ENCODE data around the gene ZNF398.

DNA sequence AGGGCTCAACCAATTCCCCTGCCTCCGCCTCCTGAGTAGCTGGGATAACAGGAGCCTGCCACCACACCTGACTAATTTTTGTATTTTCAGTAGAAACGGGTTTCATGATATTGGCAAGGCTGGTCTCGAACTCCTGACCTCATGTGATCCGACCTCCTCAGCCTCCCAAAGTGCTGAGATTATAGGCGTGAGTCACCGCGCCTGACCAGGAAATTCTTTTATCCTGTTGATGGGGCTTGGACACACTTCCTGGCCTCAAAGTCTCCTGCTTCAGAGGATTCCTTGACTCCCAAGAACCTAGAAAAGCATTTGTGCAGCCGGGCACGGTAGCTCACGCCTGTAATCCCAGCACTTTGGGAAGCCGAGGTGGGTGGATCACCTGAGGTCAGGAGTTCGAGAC is 37.3 kb upstream of the ZNF398 start:
- TF ChIP-seq, protein P1, sequence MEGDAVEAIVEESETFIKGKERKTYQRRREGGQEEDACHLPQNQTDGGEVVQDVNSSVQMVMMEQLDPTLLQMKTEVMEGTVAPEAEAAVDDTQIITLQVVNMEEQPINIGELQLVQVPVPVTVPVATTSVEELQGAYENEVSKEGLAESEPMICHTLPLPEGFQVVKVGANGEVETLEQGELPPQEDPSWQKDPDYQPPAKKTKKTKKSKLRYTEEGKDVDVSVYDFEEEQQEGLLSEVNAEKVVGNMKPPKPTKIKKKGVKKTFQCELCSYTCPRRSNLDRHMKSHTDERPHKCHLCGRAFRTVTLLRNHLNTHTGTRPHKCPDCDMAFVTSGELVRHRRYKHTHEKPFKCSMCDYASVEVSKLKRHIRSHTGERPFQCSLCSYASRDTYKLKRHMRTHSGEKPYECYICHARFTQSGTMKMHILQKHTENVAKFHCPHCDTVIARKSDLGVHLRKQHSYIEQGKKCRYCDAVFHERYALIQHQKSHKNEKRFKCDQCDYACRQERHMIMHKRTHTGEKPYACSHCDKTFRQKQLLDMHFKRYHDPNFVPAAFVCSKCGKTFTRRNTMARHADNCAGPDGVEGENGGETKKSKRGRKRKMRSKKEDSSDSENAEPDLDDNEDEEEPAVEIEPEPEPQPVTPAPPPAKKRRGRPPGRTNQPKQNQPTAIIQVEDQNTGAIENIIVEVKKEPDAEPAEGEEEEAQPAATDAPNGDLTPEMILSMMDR (IDR thresholded peaks at IDR 0.05): no peak
- TF ChIP-seq POLR2A (IDR thresholded peaks at IDR 0.05): no peak
